ENCODE results near the gene PCSK4. TPM values are rescaled to one million over a fixed set of nuclear protein-coding genes. Genes with fewer than 3 reads are reported as not detected.

Gene PCSK4
- total RNA-seq, 1 donor from 2014 or later = 1.3 TPM

DNA sequence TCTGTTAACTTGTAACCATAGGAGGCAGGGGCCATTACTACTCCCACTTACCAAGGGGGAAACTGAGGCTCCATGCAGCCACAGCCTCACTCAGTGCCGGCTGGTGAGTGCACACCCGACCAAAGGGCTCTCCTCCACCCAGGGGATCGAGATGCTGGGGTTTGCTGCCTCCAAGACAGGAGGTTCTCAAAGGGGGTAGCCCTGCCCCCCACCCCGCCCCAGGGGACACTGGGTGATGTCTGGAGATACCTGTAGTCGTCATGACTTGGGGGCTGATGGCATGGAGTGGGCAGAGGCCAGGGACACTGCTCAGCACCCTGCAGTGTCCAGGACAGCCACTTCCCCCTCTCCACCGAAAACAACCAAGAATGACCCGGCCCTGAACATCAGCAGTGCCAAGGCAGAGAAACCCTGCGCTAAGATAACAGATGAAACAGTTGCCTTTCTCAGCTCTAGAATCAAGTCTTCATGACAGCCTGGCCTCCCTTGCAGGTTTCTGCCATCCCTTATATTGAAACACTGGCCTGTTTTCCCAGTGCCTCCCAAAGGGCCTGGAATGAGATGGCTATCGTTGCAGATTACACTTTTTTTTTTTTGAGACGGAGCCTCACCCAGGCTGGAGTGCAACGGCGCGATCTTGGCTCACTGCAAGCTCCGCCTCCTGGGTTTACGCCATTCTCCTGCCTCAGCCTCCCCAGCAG, 4.1 kb upstream of the PCSK4 start:
- intact Hi-C loops (cut with micrococcal nuclease) = no loop called here
- TF ChIP-seq, protein P1, sequence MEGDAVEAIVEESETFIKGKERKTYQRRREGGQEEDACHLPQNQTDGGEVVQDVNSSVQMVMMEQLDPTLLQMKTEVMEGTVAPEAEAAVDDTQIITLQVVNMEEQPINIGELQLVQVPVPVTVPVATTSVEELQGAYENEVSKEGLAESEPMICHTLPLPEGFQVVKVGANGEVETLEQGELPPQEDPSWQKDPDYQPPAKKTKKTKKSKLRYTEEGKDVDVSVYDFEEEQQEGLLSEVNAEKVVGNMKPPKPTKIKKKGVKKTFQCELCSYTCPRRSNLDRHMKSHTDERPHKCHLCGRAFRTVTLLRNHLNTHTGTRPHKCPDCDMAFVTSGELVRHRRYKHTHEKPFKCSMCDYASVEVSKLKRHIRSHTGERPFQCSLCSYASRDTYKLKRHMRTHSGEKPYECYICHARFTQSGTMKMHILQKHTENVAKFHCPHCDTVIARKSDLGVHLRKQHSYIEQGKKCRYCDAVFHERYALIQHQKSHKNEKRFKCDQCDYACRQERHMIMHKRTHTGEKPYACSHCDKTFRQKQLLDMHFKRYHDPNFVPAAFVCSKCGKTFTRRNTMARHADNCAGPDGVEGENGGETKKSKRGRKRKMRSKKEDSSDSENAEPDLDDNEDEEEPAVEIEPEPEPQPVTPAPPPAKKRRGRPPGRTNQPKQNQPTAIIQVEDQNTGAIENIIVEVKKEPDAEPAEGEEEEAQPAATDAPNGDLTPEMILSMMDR (IDR thresholded peaks at IDR 0.05; ENCODE audit: borderline replicate concordance) = no peak
- Histone ChIP-seq H3K4me3 (no peak overlapping the region), H3K27ac (replicated peaks) (no peak overlapping the region), H3K9me3 (replicated peaks) (no peaks in the 10 kb centered on the region), H3K27me3 (ENCODE audit: low read depth) (peaks cover 44% of the 10 kb centered on the region), H3K4me1 (peaks cover 20% of the 10 kb centered on the region), H3K36me3 (no peaks in the 10 kb centered on the region)
- DNase-seq = no peak

DNA sequence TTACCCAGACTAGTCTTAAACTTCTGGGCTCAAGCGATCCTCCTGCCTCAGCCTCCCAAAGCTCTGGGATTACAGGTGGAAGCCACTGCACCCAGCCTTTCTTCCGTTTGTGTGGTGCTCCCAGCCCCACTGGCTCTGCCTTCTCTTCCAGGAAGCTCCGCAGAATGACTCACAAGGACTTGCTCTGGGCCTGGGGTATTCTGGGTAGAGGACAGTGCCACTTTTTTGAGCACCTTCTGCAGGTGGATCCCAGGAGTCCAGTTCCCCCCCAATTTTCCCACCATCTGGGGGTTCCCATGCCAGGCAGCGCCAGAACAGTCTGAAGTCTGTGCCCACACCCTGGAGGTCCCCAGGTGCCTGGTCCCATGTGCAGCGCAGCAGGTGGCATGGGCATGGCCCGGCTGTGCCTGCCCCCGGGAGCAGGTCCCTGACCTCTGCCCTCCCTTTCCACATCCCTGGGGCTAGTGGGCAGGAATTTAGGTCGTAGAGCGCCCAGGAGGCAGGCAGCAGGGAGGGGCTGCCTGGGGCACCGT, 2.4 kb upstream of the PCSK4 start:
- H3K4me1 ChIP-seq = peaks cover 20% of the 10 kb centered on the region
- H3K4me3 ChIP-seq = no peak overlapping the region
- no peak for DNase-seq
- no peaks in the 10 kb centered on the region for H3K9me3 ChIP-seq (replicated peaks)
- TF ChIP-seq, protein P1 (IDR thresholded peaks at IDR 0.05; ENCODE audit: borderline replicate concordance) = no peak
- no peaks in the 10 kb centered on the region for H3K36me3 ChIP-seq
- H3K27ac ChIP-seq (replicated peaks) = no peak overlapping the region
- peaks cover 37% of the 10 kb centered on the region for H3K27me3 ChIP-seq (ENCODE audit: low read depth)
- intact Hi-C loops (cut with micrococcal nuclease) = no loop called here

DNA sequence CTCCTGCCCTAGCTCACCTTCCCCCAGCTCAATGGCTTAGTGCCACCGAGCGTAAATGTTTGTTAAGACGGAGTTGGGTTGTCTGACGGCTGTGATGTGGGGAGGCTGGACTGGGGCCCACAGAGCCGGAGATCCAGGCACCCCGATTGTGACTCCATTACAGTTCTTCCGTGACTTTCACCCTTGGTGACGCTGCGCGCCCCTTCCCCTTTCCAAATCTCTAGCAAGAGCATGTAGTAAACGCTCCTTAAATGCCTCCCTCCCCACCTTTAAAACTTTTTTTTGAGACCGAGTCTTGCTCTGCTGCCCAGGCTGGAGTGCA, 1.7 kb upstream of the PCSK4 start:
- H3K27me3 ChIP-seq (ENCODE audit: low read depth) = peaks cover 30% of the 10 kb centered on the region
- H3K4me3 ChIP-seq = peak overlapping the region; percentile 71
- no peaks in the 10 kb centered on the region for H3K9me3 ChIP-seq (replicated peaks)
- TF ChIP-seq, protein P1 (IDR thresholded peaks at IDR 0.05; ENCODE audit: borderline replicate concordance) = no peak
- H3K36me3 ChIP-seq = no peaks in the 10 kb centered on the region
- DNase-seq = no peak
- H3K27ac ChIP-seq (replicated peaks) = no peak overlapping the region
- peaks cover 20% of the 10 kb centered on the region for H3K4me1 ChIP-seq
- intact Hi-C loops (cut with micrococcal nuclease) = no loop called here

DNA sequence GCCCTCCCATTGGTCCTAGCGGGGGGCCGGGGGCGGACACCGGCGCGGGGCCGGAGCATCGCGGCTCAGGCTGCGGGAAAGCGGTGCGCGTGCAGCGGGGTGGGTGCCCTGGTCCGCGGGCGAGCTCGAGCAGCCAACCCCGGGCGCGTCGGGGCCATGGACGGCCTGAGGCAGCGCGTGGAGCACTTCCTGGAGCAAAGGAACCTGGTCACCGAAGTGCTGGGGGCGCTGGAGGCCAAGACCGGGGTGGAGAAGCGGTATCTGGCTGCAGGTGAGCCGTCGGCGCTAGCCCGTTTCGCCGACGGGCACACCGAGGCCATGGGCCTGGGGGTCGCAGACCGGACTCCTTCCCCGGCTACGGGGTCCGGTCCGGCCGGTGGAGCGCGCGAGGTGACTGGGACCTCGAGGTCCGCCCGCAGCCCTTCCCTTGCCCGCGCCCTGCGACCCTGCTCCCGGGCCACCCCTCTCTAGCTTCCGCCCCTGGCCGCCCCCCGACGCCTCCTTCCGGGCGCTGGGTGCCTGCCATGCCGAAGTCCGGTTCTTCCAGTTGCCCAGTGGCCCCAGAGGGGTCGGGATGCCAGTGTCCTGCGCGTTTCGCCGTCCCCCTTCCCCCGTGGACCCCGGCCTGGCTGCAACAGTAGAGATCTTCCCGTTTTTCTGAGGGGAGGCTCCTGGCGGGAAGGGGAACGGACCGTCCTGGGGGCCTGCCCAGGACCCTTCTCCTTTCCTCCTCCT, 1.1 kb upstream of the PCSK4 start, which contains the start of gene REEP6:
Gene REEP6 (plus strand): TSS at position 68 of the 735 bp plus-strand sequence. CDS start 89 bp downstream, at position 157.
- TF ChIP-seq, protein P1 (IDR thresholded peaks at IDR 0.05; ENCODE audit: borderline replicate concordance) = no peak
- Histone ChIP-seq H3K27me3 (ENCODE audit: low read depth) (peaks cover 24% of the 10 kb centered on the region), H3K4me3 (peak within 1 kb of the TSS; percentile 72), H3K4me1 (peaks cover 20% of the 10 kb centered on the region), H3K27ac (replicated peaks) (peak within 1 kb of the TSS; percentile 85), H3K9me3 (replicated peaks) (no peaks in the 10 kb centered on the region), H3K36me3 (no peaks in the 10 kb centered on the region)
- no peak for DNase-seq
- intact Hi-C loops (cut with micrococcal nuclease) = no loop called here

DNA sequence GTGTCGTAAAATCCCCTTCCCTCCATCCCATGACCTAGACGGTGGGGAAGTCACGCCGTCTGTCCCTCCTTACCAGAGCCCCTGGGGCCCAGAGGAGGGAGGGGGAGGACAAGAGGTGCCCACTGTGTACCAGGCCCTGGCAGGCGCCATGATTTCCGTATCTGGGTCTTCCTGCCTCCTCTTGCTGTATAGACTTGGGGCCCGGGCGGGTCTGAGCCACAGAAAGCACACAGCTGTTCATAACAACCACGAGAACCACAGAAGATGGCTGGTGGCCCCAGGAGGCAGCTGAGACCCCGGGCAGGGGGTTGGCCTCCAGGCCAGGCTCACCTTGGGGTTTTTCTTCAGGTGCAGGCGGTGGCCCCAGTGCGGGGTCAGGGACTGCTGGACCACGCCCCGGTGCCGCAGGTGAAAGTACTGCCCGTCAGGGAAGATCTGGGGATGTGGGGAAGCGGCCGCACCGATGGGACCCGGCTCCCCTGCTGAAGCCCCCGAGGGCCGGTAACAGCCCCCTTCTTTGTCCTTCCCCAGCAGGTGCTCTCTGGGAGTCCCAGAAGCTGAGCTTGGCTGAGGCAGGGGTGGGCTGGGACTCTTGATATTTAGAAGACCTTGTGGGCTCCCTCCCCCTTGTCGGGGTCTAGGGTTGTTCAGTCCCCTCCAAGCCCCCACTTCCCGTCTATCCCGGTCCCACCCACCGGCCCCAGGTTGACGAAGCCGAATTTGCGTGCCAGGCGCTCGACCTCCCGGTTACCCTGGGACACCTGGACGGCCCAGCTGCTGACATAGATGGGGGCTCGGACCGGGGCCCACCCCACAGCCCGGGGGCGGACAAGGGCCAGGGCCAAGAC, 463 bp downstream of the PCSK4 start:
- peak overlapping the region; percentile 85 for H3K27ac ChIP-seq (replicated peaks)
- no peak for DNase-seq
- intact Hi-C loops (cut with micrococcal nuclease) = no loop called here

More for the DNA sequence above, 463 bp downstream of the PCSK4 start:
- TF ChIP-seq, protein P1 (IDR thresholded peaks at IDR 0.05; ENCODE audit: borderline replicate concordance) = no peak
- Histone ChIP-seq H3K4me1 (peaks cover 20% of the 10 kb centered on the region), H3K4me3 (peak overlapping the region; percentile 72), H3K36me3 (no peaks in the 10 kb centered on the region), H3K9me3 (replicated peaks) (no peaks in the 10 kb centered on the region), H3K27me3 (ENCODE audit: low read depth) (peaks cover 18% of the 10 kb centered on the region)

Measured in left ventricle myocardium inferior (tissue), 1 donor.